Measurements from ENCODE around the gene POLD3. TPM values are rescaled to one million over a fixed set of nuclear protein-coding genes. Genes with fewer than 3 reads are reported as not detected.

Gene POLD3
- total and polyA plus RNA-seq, 10 of the 15 experiments (the other 5 are each of a cell fraction or from before 2014, with no cell fraction given) = 23.8 to 63.7 (median 38.7) TPM

GRCh38 chr11:74612877-74613276 is 20.5 kb downstream of the POLD3 start (continued):
- TF ChIP-seq KAT2A (conservative IDR thresholded peaks at IDR 0.05; ENCODE audit: control insufficient read depth, low read depth, low read length) (no peak), SRF (IDR thresholded peaks at IDR 0.05; ENCODE audit: low read depth in 2 of 2, low read length in 2 of 2) (no peak), ZBTB40 (IDR thresholded peaks at IDR 0.05; ENCODE audit: borderline replicate concordance) (no peak), CHD1 (IDR thresholded peaks at IDR 0.05; ENCODE audit: low read depth, low read length) (no peak), NFIC (IDR thresholded peaks at IDR 0.05; ENCODE audit: low read depth, low read length) (no peak)

GRCh38 chr11:74615311-74615710 is 22.9 kb downstream of the POLD3 start:
- 89% methylated on average over 1 of the region's 1 CpG for WGBS (ENCODE audit: insufficient coverage, insufficient replicate concordance, low lambda C conversion rate, missing lambda C conversion rate)
- in situ Hi-C loops (cut with MboI) = no loop called here
- no peak for ATAC-seq
- Histone ChIP-seq H3K79me2 (ENCODE audit: control insufficient read depth, insufficient read depth, low read length) (no peaks in the 10 kb centered on the region), H3K27me3 (replicated peaks in 1 of 2; ENCODE audit: control insufficient read depth in 2 of 2, insufficient read depth in 2 of 2, low read length in 1 of 2) (no peaks in the 10 kb centered on the region), H3K4me3 (no peak overlapping the region), H3K9ac (ENCODE audit: control insufficient read depth, insufficient read depth, low read length) (no peak overlapping the region), H2AFZ (ENCODE audit: control insufficient read depth, low read depth, low read length) (no peak overlapping the region), H4K20me1 (ENCODE audit: control insufficient read depth, insufficient read depth) (no peaks in the 10 kb centered on the region), H3K9me3 (replicated peaks; ENCODE audit: control insufficient read depth, insufficient read depth, low read length) (no peaks in the 10 kb centered on the region), H3K36me3 (ENCODE audit: control insufficient read depth in 2 of 2, insufficient read depth in 2 of 2, low read length in 1 of 2) (peaks cover 7 to 24% of the 10 kb centered on the region in 2 experiments), H3K27ac (ENCODE audit: control insufficient read depth, insufficient read depth) (no peak overlapping the region), H3K4me1 (ENCODE audit: control insufficient read depth, insufficient read depth, low read length) (no peaks in the 10 kb centered on the region), H3K4me2 (ENCODE audit: control insufficient read depth, insufficient read depth) (no peak overlapping the region)
- ChIA-PET RAD21 (ENCODE audit: unreplicated experiment) (no interaction called here), SMC1A (ENCODE audit: uncharacterized antibody, unreplicated experiment) (interaction anchor here (0.8 to 1.2 kb wide), 4 partner anchors 9 to 87 kb away, joined by 3 to 4 read pairs (median 3); no protein-coding TSS in a partner anchor), CTCF (interaction anchor here (0.9 to 1.6 kb wide), 2 partner anchors 13 to 166 kb away, joined by 3 read pairs; no protein-coding TSS in a partner anchor), POLR2A (no interaction called here)
- intact Hi-C loops (cut with micrococcal nuclease; ENCODE audit: unreplicated experiment) = no loop called here
- FAIRE-seq = no peak
- no peak for DNase-seq (ENCODE audit: low read depth, low spot score)
- no TSS peak for BruUV-seq (replicated peaks)
- TF ChIP-seq ATF3 (IDR thresholded peaks at IDR 0.05; ENCODE audit: borderline replicate concordance, extremely low read depth, low read depth, low read length) = no peak
- TF ChIP-seq USF1 (IDR thresholded peaks at IDR 0.05; ENCODE audit: borderline replicate concordance, extremely low read length, insufficient read depth, low read depth, low read length) = no peak
- no peak for TF ChIP-seq ZNF24 (IDR thresholded peaks at IDR 0.05)
- no peak for TF ChIP-seq PBX3 (IDR thresholded peaks at IDR 0.05; ENCODE audit: insufficient replicate concordance, low read depth, low read length)
- no peak for TF ChIP-seq MEF2B (IDR thresholded peaks at IDR 0.05; ENCODE audit: partially characterized antibody, poor library complexity, severe bottlenecking)
- TF ChIP-seq CTCF (IDR thresholded peaks at IDR 0.05 in 2 of 3, conservative IDR thresholded peaks at IDR 0.05 in 1 of 3; ENCODE audit: control insufficient read depth in 2 of 3, extremely low read depth in 1 of 3, insufficient read depth in 1 of 3, low read depth in 3 of 3, low read length in 3 of 3) = no peak
- no peak for TF ChIP-seq HDAC2 (IDR thresholded peaks at IDR 0.05)
